Activated T-cell treated with anti-CD3 and anti-CD28 coated beads, Interleukin-2, amount 50 U/mL, for 4 hours (primary cell): ENCODE results near the gene TICAM2. TPM values are rescaled to one million over a fixed set of nuclear protein-coding genes. Genes with fewer than 3 reads are reported as not detected.

Experiments used
- ATAC-seq, 2 donors: fragments of 200-7000 bp; cut with Tn5 transposase; one replicate each; pipeline ENCODE4 v1.10.0; 2021
- DNase-seq: peaks from one replicate; pipeline ENCODE4 v3.0.0-alpha.2; 2020
- H3K27me3 Mint-ChIP-seq: one replicate; pipeline ENCODE4 v1.8.0; 2021; ENCODE audit warnings: low read depth, mixed read lengths
- H3K36me3 Mint-ChIP-seq: one replicate; pipeline ENCODE4 v1.8.0; 2022; ENCODE audit warnings: mixed read lengths; ENCODE audit not compliant: insufficient read depth
- H3K4me1 Mint-ChIP-seq: one replicate; pipeline ENCODE4 v1.8.0; 2021; ENCODE audit warnings: low read depth, mixed read lengths
- H3K4me3 Mint-ChIP-seq: one replicate; pipeline ENCODE4 v1.8.0; 2021; ENCODE audit warnings: mild to moderate bottlenecking, moderate library complexity, mixed read lengths
- H3K9me3 Mint-ChIP-seq: one replicate; pipeline ENCODE4 v1.8.0; 2021; ENCODE audit warnings: mixed read lengths
- total RNA-seq, 3 donors: library from RNA; stranded (reverse); gene quantifications; one replicate each; pipeline ENCODE4 v1.2.1, GENCODE V29; 2021

Gene TICAM2
- total RNA-seq, 3 donors from 2014 or later = 0.18 to 0.82 (median 0.48) TPM

DNA sequence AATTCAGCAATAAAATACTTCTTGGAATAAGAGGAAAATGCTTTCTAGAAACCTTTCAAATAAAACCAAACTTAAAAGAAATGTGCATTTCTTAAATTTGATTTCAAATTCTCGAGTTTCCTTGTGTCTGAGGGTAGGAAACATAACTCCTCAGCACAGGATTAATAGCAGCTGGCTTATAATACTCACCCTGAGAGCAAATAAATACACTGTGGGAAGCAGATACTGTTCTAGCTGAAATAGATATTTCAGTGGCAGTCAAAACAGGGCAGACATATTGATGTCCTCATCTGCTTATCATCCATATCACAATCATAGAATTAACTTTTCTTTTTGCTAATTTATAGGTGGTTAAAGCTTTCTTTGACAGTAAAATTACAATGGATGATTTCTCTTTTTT lies 33.6 kb downstream of the TICAM2 start:
- Mint-ChIP-seq H3K4me1 (no peaks in the 10 kb centered on the region), H3K27me3 (peaks cover 6% of the 10 kb centered on the region), H3K9me3 (no peaks in the 10 kb centered on the region), H3K4me3 (no peak overlapping the region), H3K36me3 (no peaks in the 10 kb centered on the region)
- DNase-seq = no peak
- ATAC-seq = no peak

DNA sequence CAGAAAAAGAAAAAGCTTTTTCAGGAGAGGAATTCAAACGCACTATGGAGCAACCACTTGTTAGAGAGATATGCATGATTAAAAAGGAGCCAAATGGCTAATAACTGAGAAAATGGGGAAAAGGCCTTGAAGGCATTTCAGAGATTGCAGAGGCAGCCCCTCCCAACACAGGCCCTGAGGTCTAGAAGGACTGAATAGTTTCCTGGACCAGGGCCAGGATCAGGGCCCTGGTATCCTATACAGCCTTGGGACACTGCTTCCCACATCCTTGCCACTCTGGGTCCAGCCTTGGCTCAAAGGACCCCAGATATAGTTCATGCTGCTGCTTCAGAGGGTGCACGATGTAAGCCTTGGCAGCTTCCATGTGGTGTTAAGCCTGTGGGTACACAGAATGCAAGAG lies 37.0 kb downstream of the TICAM2 start:
- H3K4me1 Mint-ChIP-seq = no peaks in the 10 kb centered on the region
- no peak overlapping the region for H3K4me3 Mint-ChIP-seq
- H3K36me3 Mint-ChIP-seq = no peaks in the 10 kb centered on the region
- DNase-seq (no peak), ATAC-seq (no peak)
- peaks cover 18% of the 10 kb centered on the region for H3K27me3 Mint-ChIP-seq
- peaks cover 6% of the 10 kb centered on the region for H3K9me3 Mint-ChIP-seq

DNA sequence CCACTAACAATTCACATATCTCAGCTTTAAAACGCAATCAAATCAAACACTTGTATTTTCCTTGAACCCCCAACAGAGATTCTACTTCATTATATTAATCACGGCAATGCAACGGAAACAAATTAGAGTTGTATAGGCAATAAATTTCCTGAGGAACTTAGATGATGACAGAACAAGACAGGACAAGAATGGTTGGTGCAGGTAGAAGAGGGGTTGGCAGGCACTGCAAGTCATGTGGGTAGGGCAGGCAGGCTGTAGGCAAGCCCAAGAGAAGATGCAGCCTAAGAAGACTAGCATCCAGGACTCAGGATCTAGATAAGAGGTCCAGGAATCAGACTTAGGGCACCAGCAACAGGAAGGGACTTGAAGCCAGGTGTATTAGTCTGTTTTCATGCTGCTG lies 41.1 kb downstream of the TICAM2 start:
- ATAC-seq (no peak), DNase-seq (no peak)
- H3K27me3 Mint-ChIP-seq = peaks cover 13% of the 10 kb centered on the region
- peaks cover 6% of the 10 kb centered on the region for H3K9me3 Mint-ChIP-seq
- peaks cover 9% of the 10 kb centered on the region for H3K4me1 Mint-ChIP-seq
- no peak overlapping the region for H3K4me3 Mint-ChIP-seq
- no peaks in the 10 kb centered on the region for H3K36me3 Mint-ChIP-seq

DNA sequence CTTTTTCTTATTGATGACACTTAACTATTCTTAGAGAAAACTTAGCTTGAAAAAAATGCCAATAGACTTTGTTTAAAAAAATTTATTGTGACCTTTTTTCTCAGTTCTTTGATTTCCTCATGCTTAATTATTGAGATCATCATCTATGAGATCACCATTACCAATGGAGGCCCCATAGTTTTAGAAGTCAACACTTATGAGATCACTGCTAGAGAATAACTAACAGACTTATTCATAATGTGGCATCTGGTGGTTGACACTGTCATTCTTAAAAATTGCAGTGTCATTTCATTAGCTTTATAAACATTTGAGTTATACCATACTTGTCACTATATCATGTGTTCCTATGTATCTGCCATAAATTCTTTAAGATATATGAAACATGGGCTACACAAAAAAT lies 42.8 kb downstream of the TICAM2 start:
- Mint-ChIP-seq H3K4me1 (peaks cover 9% of the 10 kb centered on the region), H3K9me3 (peaks cover 6% of the 10 kb centered on the region), H3K27me3 (peaks cover 11% of the 10 kb centered on the region), H3K4me3 (no peak overlapping the region), H3K36me3 (no peaks in the 10 kb centered on the region)
- ATAC-seq (no peak), DNase-seq (no peak)

DNA sequence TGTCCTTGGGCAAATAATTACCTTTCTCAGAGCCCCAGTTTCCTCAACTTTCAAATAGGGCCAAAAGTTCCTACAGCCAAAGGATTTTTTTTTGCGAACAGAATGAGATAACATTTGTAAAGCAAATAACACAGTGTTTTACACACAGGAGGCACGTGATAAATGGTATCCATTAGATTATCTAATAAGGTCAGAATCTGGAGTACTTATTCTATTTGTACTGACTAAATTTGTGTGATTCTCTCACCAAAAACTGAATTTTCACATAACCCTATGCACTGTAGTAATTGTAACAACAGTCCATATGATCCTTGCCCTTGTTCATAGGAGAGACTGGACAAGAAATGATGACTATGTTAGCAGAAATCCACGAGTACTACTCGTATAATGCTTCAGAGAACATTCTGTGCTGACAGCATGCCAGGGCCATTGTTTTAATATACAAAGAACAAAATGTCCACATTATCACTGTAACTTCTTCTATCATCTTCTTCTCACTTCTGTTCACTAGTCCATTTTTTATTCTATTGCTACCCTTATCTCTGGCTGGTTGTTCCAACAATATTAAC lies 43.8 kb downstream of the TICAM2 start:
- peaks cover 6% of the 10 kb centered on the region for H3K9me3 Mint-ChIP-seq
- no peak overlapping the region for H3K4me3 Mint-ChIP-seq
- no peaks in the 10 kb centered on the region for H3K36me3 Mint-ChIP-seq
- DNase-seq (no peak), ATAC-seq (no peak)
- H3K27me3 Mint-ChIP-seq = peaks cover 11% of the 10 kb centered on the region
- H3K4me1 Mint-ChIP-seq = peaks cover 9% of the 10 kb centered on the region

DNA sequence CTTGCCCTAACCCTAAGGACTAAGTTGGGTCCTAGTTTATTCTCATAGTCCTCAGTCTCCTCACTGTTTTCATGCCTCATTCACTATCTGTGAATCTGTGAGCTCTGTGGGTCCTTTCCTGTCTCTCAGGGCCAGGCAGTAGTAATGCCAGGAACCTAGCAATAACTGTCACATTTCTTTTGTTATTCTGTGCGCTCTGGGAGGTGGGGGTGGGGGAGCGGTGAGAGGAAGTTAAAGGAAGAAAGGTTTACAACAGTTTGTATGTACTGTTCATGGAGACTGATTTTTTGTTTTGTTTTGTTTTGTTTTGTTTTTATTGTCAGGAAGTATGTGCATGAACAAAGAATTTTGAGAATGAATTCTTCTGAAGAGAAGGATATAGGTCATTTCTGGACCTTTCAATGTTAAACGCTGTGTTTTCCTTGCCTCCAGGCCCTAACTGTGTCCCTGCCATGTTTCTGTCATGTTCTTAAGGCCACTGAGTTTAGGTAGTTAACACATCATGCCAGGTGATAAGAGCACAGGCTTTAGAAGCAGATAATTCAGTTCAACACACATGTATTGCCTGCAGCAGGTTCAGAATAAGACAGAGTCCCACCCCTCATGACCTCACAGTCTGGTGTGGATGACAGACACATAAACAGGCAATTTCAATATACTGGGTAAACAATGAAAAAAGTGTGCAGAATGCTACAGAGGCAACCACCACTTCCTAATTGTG lies 44.5 kb downstream of the TICAM2 start:
- ATAC-seq (no peak), DNase-seq (no peak)
- Mint-ChIP-seq H3K9me3 (peaks cover 6% of the 10 kb centered on the region), H3K36me3 (no peaks in the 10 kb centered on the region), H3K27me3 (peaks cover 6% of the 10 kb centered on the region), H3K4me1 (peaks cover 9% of the 10 kb centered on the region), H3K4me3 (no peak overlapping the region)

DNA sequence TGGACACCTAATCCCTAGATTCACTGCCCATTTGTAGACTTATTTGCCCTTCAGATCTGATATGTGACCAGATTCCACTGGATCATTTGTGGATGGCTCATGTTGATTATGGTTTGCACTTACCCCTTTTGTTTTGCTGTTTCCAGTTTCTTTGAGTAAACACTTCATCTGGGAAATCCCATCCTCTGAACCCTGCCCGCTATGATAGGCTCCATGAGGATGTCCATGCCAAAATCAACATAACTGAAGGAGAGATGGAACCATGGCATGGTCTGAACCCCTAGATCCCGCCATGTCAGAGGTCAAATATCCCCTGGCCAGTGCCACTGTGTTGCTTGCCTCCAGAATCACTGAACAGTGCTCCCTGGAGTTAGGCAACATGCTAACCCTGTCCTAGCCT lies 46.0 kb downstream of the TICAM2 start:
- peaks cover 9% of the 10 kb centered on the region for H3K4me1 Mint-ChIP-seq
- peaks cover 4% of the 10 kb centered on the region for H3K27me3 Mint-ChIP-seq
- no peak for DNase-seq
- no peaks in the 10 kb centered on the region for H3K36me3 Mint-ChIP-seq
- peaks cover 3% of the 10 kb centered on the region for H3K9me3 Mint-ChIP-seq
- H3K4me3 Mint-ChIP-seq = no peak overlapping the region
- no peak for ATAC-seq

DNA sequence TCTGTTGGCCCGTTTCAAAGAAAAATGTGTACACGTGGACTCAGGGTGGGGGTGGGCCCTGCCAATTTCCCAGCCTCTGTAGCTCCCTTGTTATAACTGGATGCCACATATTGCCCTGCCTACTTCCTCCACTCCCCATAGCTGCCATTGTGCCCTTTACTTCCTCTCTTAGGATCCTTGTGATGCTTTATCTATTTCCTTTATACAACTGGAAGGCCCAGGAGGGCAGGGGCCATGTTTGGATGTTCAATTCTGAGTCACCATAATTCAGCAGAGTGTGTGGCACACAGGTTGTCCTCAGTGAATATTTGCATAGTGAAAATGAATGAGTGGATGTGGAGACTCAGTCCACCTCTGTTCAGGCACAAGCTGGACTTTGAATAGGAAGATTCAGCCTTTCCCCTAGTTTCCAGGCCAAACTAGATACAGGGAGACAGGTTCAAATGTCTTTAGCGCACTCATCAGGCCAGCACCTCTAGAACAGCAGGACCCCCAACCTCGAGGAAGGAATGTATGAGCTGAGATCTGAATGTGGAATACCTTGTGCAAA lies 47.1 kb downstream of the TICAM2 start:
- Mint-ChIP-seq H3K9me3 (no peaks in the 10 kb centered on the region), H3K4me3 (no peak overlapping the region)

DNA sequence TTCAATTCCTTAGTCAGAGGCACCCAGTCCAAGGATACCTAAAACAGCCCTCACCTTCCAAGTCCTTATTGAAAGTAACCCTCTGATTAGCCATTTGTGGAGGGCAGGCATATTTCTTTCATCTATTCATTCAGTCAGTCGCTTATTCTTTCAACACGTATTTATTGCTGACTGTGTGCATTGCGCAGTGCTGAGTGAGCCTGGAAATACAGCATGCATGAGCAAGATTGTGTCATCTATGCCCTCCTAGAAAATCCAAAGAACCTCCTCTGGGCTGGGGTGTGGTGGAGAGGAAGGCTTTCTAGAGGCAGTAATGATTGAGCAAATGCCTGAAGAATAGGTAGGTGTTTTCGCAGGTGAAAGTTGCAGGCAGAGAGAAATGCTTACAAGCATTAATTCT lies 49.2 kb downstream of the TICAM2 start:
- Mint-ChIP-seq H3K4me1 (peaks cover 11% of the 10 kb centered on the region), H3K4me3 (no peak overlapping the region), H3K36me3 (no peaks in the 10 kb centered on the region), H3K9me3 (no peaks in the 10 kb centered on the region), H3K27me3 (no peaks in the 10 kb centered on the region)
- ATAC-seq (no peak), DNase-seq (no peak)

More for the DNA sequence above, 47.1 kb downstream of the TICAM2 start:
- Mint-ChIP-seq H3K4me1 (peaks cover 9% of the 10 kb centered on the region), H3K27me3 (no peaks in the 10 kb centered on the region), H3K36me3 (no peaks in the 10 kb centered on the region)
- no peak for DNase-seq
- no peak for ATAC-seq

DNA sequence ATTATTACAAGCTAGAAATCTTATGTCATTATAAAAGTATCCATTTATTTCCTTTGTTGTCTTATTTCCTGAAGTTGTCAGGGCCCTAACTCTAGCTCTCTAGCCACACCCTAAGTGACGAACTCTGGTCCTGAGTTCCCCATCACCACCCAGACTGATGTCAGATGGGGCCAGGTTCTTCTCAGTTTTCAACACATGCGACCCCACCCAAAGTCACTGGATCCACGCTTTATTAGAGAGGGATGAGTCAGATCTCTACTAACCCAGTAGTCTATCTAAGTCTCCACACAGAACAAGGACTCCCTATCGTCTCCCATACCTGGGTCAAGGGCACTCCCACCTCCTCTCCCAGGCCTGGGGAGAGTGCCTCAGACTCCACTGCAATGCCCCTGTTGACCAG lies 50.9 kb downstream of the TICAM2 start:
- no peaks in the 10 kb centered on the region for H3K36me3 Mint-ChIP-seq
- no peak for ATAC-seq
- H3K27me3 Mint-ChIP-seq = no peaks in the 10 kb centered on the region
- H3K4me1 Mint-ChIP-seq = peaks cover 2% of the 10 kb centered on the region
- no peak overlapping the region for H3K4me3 Mint-ChIP-seq
- DNase-seq = no peak
- no peaks in the 10 kb centered on the region for H3K9me3 Mint-ChIP-seq

DNA sequence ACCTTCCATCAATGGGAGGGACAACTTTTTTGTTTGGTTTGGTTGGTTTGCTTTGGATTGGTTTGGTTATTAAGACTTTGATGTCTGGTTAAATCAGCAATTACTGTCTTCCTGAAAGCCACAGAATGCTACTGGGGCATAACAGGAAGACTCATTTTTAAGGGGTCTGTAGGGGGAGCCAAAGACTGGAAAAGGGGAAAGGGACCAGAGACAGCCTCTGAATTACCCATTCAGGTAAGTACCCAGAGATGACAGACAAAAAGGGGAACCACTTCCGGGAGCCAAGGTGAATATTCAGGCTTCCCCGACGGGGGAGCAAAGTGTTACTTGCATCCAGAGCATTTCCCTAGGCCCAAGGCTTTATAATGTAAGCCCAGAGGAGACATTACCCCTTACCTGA lies 53.1 kb downstream of the TICAM2 start:
- peaks cover 8% of the 10 kb centered on the region for H3K4me1 Mint-ChIP-seq
- no peaks in the 10 kb centered on the region for H3K9me3 Mint-ChIP-seq
- no peaks in the 10 kb centered on the region for H3K27me3 Mint-ChIP-seq
- DNase-seq = no peak
- H3K4me3 Mint-ChIP-seq = no peak overlapping the region
- ATAC-seq = no peak
- no peaks in the 10 kb centered on the region for H3K36me3 Mint-ChIP-seq

DNA sequence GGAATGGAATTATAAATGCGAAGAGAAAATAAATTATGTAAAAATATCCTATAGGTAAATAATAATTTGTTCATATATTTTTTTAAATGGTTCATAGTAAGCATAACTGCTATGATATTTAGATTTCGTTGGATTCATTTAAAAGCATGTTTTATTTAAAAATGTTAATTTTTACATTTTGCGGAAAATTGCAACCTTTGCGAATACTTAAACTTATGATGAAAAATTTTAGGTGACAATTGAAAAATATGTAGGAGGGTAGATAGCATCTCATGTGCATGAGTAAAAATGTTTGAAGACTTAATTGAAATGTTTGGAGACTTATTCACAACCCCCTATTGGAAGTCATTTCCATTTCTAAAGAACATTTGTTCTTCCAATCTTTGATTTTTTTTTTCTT lies 53.6 kb downstream of the TICAM2 start:
- Mint-ChIP-seq H3K9me3 (no peaks in the 10 kb centered on the region), H3K4me3 (no peak overlapping the region), H3K27me3 (no peaks in the 10 kb centered on the region), H3K4me1 (peaks cover 12% of the 10 kb centered on the region), H3K36me3 (no peaks in the 10 kb centered on the region)
- ATAC-seq (no peak), DNase-seq (no peak)

DNA sequence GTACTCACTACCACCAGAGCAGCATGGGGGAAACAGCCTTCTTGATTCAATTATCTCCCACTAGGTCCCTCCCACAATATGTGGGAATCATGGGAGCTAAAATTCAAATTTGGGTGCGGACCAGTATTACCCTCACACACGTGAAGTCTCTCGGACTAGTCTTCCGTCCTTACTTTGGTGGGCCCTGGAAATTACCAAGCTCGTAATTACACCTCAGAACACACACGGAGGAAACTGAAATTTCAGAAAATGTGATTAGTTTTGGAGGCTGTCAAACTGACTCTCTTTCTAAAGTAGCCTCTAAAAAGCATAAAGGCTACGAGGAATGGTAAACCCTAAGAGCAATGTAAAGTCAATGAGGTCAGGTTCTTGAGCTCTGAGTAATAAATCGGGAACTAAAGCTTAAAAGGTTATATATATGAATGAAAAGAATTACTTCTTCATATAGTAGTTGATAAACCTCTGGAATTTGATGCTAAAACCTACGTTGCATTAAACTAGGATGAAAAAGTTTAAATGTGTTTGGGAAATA lies 56.9 kb downstream of the TICAM2 start:
- H3K4me3 Mint-ChIP-seq = peak overlapping the region; percentile 89
- H3K4me1 Mint-ChIP-seq = peaks cover 40% of the 10 kb centered on the region
- DNase-seq = no peak
- peaks cover 16% of the 10 kb centered on the region for H3K36me3 Mint-ChIP-seq
- H3K9me3 Mint-ChIP-seq = no peaks in the 10 kb centered on the region
- no peak for ATAC-seq
- no peaks in the 10 kb centered on the region for H3K27me3 Mint-ChIP-seq

DNA sequence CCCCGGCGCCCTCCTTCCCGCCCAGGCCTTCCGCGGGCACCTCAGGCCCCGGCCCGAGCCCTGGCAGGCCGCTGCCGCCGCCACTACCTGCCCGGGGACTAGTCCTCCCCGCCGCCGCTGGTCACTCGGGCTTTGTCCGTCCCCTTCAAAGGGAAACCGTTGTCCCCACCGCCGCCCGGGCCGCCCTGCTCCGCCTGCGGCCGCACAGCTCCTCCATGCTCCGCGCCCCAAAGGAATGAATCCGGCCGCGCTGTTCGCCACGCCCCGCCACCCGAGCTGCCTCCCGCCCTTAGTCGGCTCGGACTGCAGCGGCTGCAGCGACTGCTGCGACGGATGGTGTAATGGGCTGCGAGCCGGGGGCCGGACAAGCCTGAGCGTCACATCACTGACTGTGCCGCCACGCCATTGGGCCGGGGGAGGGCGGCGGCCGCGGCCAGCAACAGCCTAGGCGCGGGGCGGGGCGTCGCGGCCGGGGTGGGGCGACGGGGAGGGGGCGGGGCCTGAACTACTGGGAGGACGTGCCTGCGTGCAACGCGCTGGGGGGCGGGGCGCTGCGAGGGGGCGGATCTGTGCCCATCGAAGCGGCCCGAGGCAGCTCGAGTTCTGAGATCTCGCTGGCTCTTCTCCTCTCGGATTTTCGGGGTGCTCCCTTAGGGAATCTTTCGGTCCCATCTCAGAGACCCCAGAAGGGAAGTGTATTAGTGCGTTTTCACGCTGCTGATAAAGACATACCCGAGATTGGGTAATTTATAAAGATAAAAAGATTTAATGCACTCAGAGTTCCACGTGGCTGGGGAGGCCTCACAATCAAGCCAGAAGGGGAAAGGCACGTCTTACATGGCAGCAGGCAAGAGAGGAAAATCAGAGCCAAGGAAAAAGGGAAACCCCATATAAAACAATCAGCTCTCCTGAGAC lies 57.6 kb downstream of the TICAM2 start, which contains the start of gene FEM1C:
Gene FEM1C, minus strand, starts transcription at position 340 of the 915 bp plus-strand sequence. CDS start 1,282 bp downstream, outside the sequence.
- H3K9me3 Mint-ChIP-seq = no peaks in the 10 kb centered on the region
- H3K27me3 Mint-ChIP-seq = no peaks in the 10 kb centered on the region
- peaks cover 23% of the 10 kb centered on the region for H3K36me3 Mint-ChIP-seq
- DNase-seq (peak; percentile 99), ATAC-seq (peak; percentile 93 to 96)
- peaks cover 47% of the 10 kb centered on the region for H3K4me1 Mint-ChIP-seq
- peak within 1 kb of the TSS; percentile 89 for H3K4me3 Mint-ChIP-seq
